Trophoblast cell (in vitro differentiated cells and primary cell): Measurements from ENCODE around the gene WIPF1.

Experiments used
- DNase-seq, 2 donors: peaks; one replicate each; pipeline ENCODE4 v3.0.0-alpha.2; 2016
- H2AFZ ChIP-seq: 2 replicates; pipeline ENCODE4 v1.6.1; 2013; ENCODE audit warnings: low read length, moderate library complexity, mild to moderate bottlenecking; ENCODE audit not compliant: insufficient read depth, poor library complexity
- H2AK5ac ChIP-seq: 2 replicates; pipeline ENCODE4 v1.6.1; 2013; ENCODE audit warnings: mild to moderate bottlenecking, low read length
- H2BK120ac ChIP-seq: 2 replicates; pipeline ENCODE4 v1.6.1; 2013; ENCODE audit warnings: low read length, mild to moderate bottlenecking, moderate library complexity; ENCODE audit not compliant: insufficient read depth, poor library complexity
- H2BK12ac ChIP-seq: 2 replicates; pipeline ENCODE4 v1.6.1; 2013; ENCODE audit warnings: mild to moderate bottlenecking, low read length, moderate library complexity
- H2BK5ac ChIP-seq: 2 replicates; pipeline ENCODE4 v1.6.1; 2013; ENCODE audit warnings: low read length, low read depth, moderate library complexity, mild to moderate bottlenecking; ENCODE audit not compliant: poor library complexity
- H3K14ac ChIP-seq: 2 replicates; pipeline ENCODE4 v1.6.1; 2013; ENCODE audit warnings: mild to moderate bottlenecking, low read length
- H3K18ac ChIP-seq: 2 replicates; pipeline ENCODE4 v1.6.1; 2013; ENCODE audit warnings: mild to moderate bottlenecking, low read length
- H3K23ac ChIP-seq: 2 replicates; pipeline ENCODE4 v1.6.1; 2013; ENCODE audit warnings: low read length
- H3K27ac ChIP-seq: 2 replicates; pipeline ENCODE4 v1.5.1; 2013; ENCODE audit warnings: low read depth, mild to moderate bottlenecking, inconsistent platforms, low read length, moderate library complexity
- H3K27me3 ChIP-seq: 2 replicates; pipeline ENCODE4 v1.6.1; 2013; ENCODE audit warnings: inconsistent platforms, mild to moderate bottlenecking, low read length, moderate library complexity; ENCODE audit not compliant: insufficient read depth
- H3K36me3 ChIP-seq, 2 experiments: 1 replicate in 1 of 2; 2 replicates in 1 of 2; pipeline ENCODE4 v1.6.1; 2013; ENCODE audit warnings: low read length in 2 of 2, mild to moderate bottlenecking in 2 of 2, moderate library complexity in 1 of 2; ENCODE audit not compliant: insufficient read depth in 2 of 2, control insufficient read depth in 1 of 2
- H3K4ac ChIP-seq: 2 replicates; pipeline ENCODE4 v1.6.1; 2013; ENCODE audit warnings: low read depth, mild to moderate bottlenecking, low read length, moderate library complexity
- H3K4me1 ChIP-seq, 2 experiments: 1 replicate in 1 of 2; 2 replicates in 1 of 2; pipeline ENCODE4 v1.6.1; 2013; ENCODE audit warnings: low read length in 2 of 2, mild to moderate bottlenecking in 2 of 2, moderate library complexity in 1 of 2; ENCODE audit not compliant: insufficient read depth in 2 of 2, control insufficient read depth in 1 of 2
- H3K4me2 ChIP-seq: 2 replicates; pipeline ENCODE4 v1.6.1; 2013; ENCODE audit warnings: inconsistent platforms, mild to moderate bottlenecking, low read length, moderate library complexity
- H3K4me3 ChIP-seq: 2 replicates; pipeline ENCODE4 v1.5.1; 2013; ENCODE audit warnings: mild to moderate bottlenecking, low read depth, low read length, inconsistent platforms
- H3K79me1 ChIP-seq: one replicate; pipeline ENCODE4 v1.6.1; 2013; ENCODE audit warnings: low read length
- H3K79me2 ChIP-seq: 2 replicates; pipeline ENCODE4 v1.6.1; 2013; ENCODE audit warnings: low read length, mild to moderate bottlenecking; ENCODE audit not compliant: control insufficient read depth, insufficient read depth, poor library complexity
- H3K9ac ChIP-seq: 2 replicates; pipeline ENCODE4 v1.6.1; 2013; ENCODE audit warnings: mild to moderate bottlenecking, low read length
- H3K9me3 ChIP-seq: 2 replicates; pipeline ENCODE4 v1.6.1; 2013; ENCODE audit warnings: low read depth, mild to moderate bottlenecking, control low read depth, inconsistent platforms, low read length; ENCODE audit not compliant: insufficient read depth
- H4K12ac ChIP-seq: 2 replicates; pipeline ENCODE4 v1.6.1; 2013; ENCODE audit warnings: low read depth, mild to moderate bottlenecking, low read length, moderate library complexity
- H4K8ac ChIP-seq: 2 replicates; pipeline ENCODE4 v1.6.1; 2013; ENCODE audit warnings: low read depth, mild to moderate bottlenecking, low read length, moderate library complexity
- H4K91ac ChIP-seq: one replicate; pipeline ENCODE4 v1.6.1; 2013; ENCODE audit warnings: low read depth, mild to moderate bottlenecking, low read length, moderate library complexity
- WGBS: extraction: QIAGEN DNeasy Blood & Tissue Kit; methylation state at CpG from one replicate; pipeline ENCODE4 v1.1.7; 2013; ENCODE audit warnings: missing lambda C conversion rate; ENCODE audit not compliant: insufficient read length, insufficient coverage; ENCODE audit errors: extremely low coverage; 5-methylcytosine and 5-hydroxymethylcytosine counted together

WIPF1 gene

DNA sequence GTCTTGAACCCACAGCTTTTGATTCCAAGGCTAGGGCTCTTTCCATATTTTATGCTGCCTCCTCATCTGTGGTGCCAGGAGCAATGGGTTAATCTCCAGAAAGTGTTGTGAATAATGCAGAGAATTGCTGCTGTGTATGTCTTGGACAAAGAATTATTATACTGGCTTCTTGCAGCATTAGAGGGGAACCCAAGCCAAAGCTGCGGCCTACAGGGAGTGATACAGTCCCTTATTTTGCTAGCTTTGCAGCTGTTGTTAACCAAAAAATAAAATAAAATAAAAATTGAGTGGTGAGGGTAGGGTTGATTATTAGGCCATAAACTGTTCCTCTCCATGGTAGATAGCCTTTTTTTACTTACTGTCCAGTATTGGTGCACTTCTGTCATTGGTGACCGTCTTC lies 16.7 kb downstream of the WIPF1 start:
- Histone ChIP-seq H3K23ac (no peak overlapping the region), H3K79me1 (peaks cover 22% of the 10 kb centered on the region), H3K4me2 (no peak overlapping the region), H2AK5ac (peak overlapping the region; percentile 43), H3K18ac (no peak overlapping the region), H3K14ac (no peak overlapping the region), H3K27me3 (no peaks in the 10 kb centered on the region), H3K36me3 (peaks cover 11 to 24% of the 10 kb centered on the region in 2 experiments), H3K79me2 (no peaks in the 10 kb centered on the region), H2BK5ac (peak overlapping the region; percentile 57), H3K4me1 (peaks cover 14 to 21% of the 10 kb centered on the region in 2 experiments), H3K4ac (no peak overlapping the region), H3K4me3 (no peak overlapping the region), H2BK120ac (no peak overlapping the region), H4K8ac (peak overlapping the region; percentile 31), H3K27ac (peak overlapping the region; percentile 2), H2AFZ (no peak overlapping the region), H2BK12ac (peak overlapping the region; percentile 61), H4K12ac (no peak overlapping the region), H3K9me3 (no peaks in the 10 kb centered on the region), H3K9ac (no peak overlapping the region), H4K91ac (no peak overlapping the region)
- WGBS, result no CpG with 5 or more reads among the region's 2 CpGs
- no peak for DNase-seq

GRCh38 chr2:174577967-174578589 lies 19.5 kb downstream of the WIPF1 start:
- no peak overlapping the region for H3K9ac ChIP-seq
- no peak overlapping the region for H3K4me3 ChIP-seq
- H4K8ac ChIP-seq, result no peak overlapping the region
- H2BK12ac ChIP-seq, result no peak overlapping the region
- peaks cover 4% of the 10 kb centered on the region in 2 experiments for H3K4me1 ChIP-seq
- H3K14ac ChIP-seq, result no peak overlapping the region
- H3K9me3 ChIP-seq, result no peaks in the 10 kb centered on the region
- H3K4ac ChIP-seq, result no peak overlapping the region
- H2BK5ac ChIP-seq, result no peak overlapping the region
- no peak overlapping the region for H3K18ac ChIP-seq
- H2BK120ac ChIP-seq, result no peak overlapping the region
- H3K4me2 ChIP-seq, result no peak overlapping the region
- H3K27me3 ChIP-seq, result no peaks in the 10 kb centered on the region
- H3K23ac ChIP-seq, result no peak overlapping the region
- no peak overlapping the region for H2AFZ ChIP-seq
- H3K79me2 ChIP-seq, result no peaks in the 10 kb centered on the region
- no peak overlapping the region for H2AK5ac ChIP-seq
- H3K36me3 ChIP-seq, result peaks cover 22 to 41% of the 10 kb centered on the region in 2 experiments
- DNase-seq, result peak in 1 of 2 donors; percentile 23
- H3K79me1 ChIP-seq, result peaks cover 10% of the 10 kb centered on the region
- H3K27ac ChIP-seq, result no peak overlapping the region
- no peak overlapping the region for H4K91ac ChIP-seq
- no peak overlapping the region for H4K12ac ChIP-seq

- H4K91ac ChIP-seq, result no peak overlapping the region
- H3K79me2 ChIP-seq, result no peaks in the 10 kb centered on the region
- no peak overlapping the region for H2AFZ ChIP-seq
- H4K8ac ChIP-seq, result no peak overlapping the region
- no peak overlapping the region for H3K9ac ChIP-seq
- H2BK12ac ChIP-seq, result no peak overlapping the region
- H2AK5ac ChIP-seq, result no peak overlapping the region
- H3K4me3 ChIP-seq, result no peak overlapping the region
- no peaks in the 10 kb centered on the region for H3K27me3 ChIP-seq
- peaks cover 2% of the 10 kb centered on the region for H3K9me3 ChIP-seq
- H2BK5ac ChIP-seq, result no peak overlapping the region
- H3K79me1 ChIP-seq, result peaks cover 2% of the 10 kb centered on the region
- no peak overlapping the region for H4K12ac ChIP-seq
- no CpG with 5 or more reads among the region's 16 CpGs for WGBS
- no peak overlapping the region for H3K4me2 ChIP-seq
- no peak overlapping the region for H3K4ac ChIP-seq
- H3K36me3 ChIP-seq, result peaks cover 32 to 54% of the 10 kb centered on the region in 2 experiments
- no peak overlapping the region for H3K27ac ChIP-seq
- H3K14ac ChIP-seq, result no peak overlapping the region
- no peak for DNase-seq
- H2BK120ac ChIP-seq, result no peak overlapping the region
- H3K4me1 ChIP-seq, result no peaks in the 10 kb centered on the region
- no peak overlapping the region for H3K23ac ChIP-seq
- H3K18ac ChIP-seq, result no peak overlapping the region
These were observed 22.4 kb downstream of the WIPF1 start for GRCh38 chr2:174575124-174575776.

- peaks cover 2% of the 10 kb centered on the region for H3K9me3 ChIP-seq
- no peak overlapping the region for H4K91ac ChIP-seq
- no peak overlapping the region for H4K12ac ChIP-seq
- no peak overlapping the region for H3K4me3 ChIP-seq
- no peak overlapping the region for H2BK5ac ChIP-seq
- no peak overlapping the region for H3K27ac ChIP-seq
- no peak overlapping the region for H3K4ac ChIP-seq
- no peak overlapping the region for H3K9ac ChIP-seq
- no peak overlapping the region for H2AK5ac ChIP-seq
- H3K14ac ChIP-seq, result no peak overlapping the region
- H2BK12ac ChIP-seq, result no peak overlapping the region
- H2BK120ac ChIP-seq, result no peak overlapping the region
- no peaks in the 10 kb centered on the region for H3K27me3 ChIP-seq
- H3K18ac ChIP-seq, result no peak overlapping the region
- H3K23ac ChIP-seq, result no peak overlapping the region
- no peak for DNase-seq
- H3K4me1 ChIP-seq, result no peaks in the 10 kb centered on the region
- H3K79me1 ChIP-seq, result peaks cover 2% of the 10 kb centered on the region
- H4K8ac ChIP-seq, result no peak overlapping the region
- no peak overlapping the region for H3K4me2 ChIP-seq
- H3K79me2 ChIP-seq, result no peaks in the 10 kb centered on the region
- WGBS, result no CpG with 5 or more reads among the region's 2 CpGs
- H2AFZ ChIP-seq, result no peak overlapping the region
- peaks cover 31 to 52% of the 10 kb centered on the region in 2 experiments for H3K36me3 ChIP-seq
These were observed 22.9 kb downstream of the WIPF1 start for GRCh38 chr2:174574657-174575056.
